ENCODE results near the gene BTBD16. TPM values are rescaled to one million over a fixed set of nuclear protein-coding genes. Genes with fewer than 3 reads are reported as not detected.

BTBD16 gene
- total and polyA plus RNA-seq, 2 donors (not counting 1 experiment from before 2014, with no cell fraction given) = not detected

GRCh38 chr10:122374859-122375678, 104.0 kb downstream of the BTBD16 start:
- Histone ChIP-seq H2AFZ (ENCODE audit: insufficient read depth, low read depth, low read length, poor library complexity, severe bottlenecking) (peak overlapping the region; percentile 84), H3K4me3 (ENCODE audit: control extremely low read depth in 1 of 5, extremely low read depth in 1 of 5, insufficient read depth in 1 of 5, low read depth in 2 of 5, low read length in 4 of 5) (peak overlapping the region; percentile 43 to 84 (median 76)), H4K20me1 (ENCODE audit: control insufficient read depth, insufficient read depth, low read length, poor library complexity, severe bottlenecking) (peaks cover 22% of the 10 kb centered on the region), H3K4me2 (replicated peaks; ENCODE audit: low read depth, low read length, poor library complexity, severe bottlenecking) (peak overlapping the region; percentile 88), H3K9me3 (ENCODE audit: control extremely low read depth in 1 of 3, control insufficient read depth in 2 of 3, insufficient read depth in 1 of 3, low read length in 2 of 3) (no peaks in the 10 kb centered on the region), H3K36me3 (replicated peaks in 1 of 2; ENCODE audit: control extremely low read depth in 1 of 2, control insufficient read depth in 1 of 2, extremely low read depth in 1 of 2, insufficient read depth in 2 of 2, low read length in 1 of 2) (no peaks in the 10 kb centered on the region), H3K27ac (ENCODE audit: low read length in 2 of 2) (peak overlapping the region; percentile 88 to 97), H3K4me1 (ENCODE audit: control insufficient read depth in 2 of 2, insufficient read depth in 2 of 2, low read length in 2 of 2) (peaks cover 13 to 17% of the 10 kb centered on the region in 2 donors), H3K9ac (ENCODE audit: low read length) (peak overlapping the region; percentile 92), H3K79me2 (ENCODE audit: control insufficient read depth, insufficient read depth, low read length) (peaks cover 52% of the 10 kb centered on the region), H3K27me3 (replicated peaks in 1 of 4; ENCODE audit: control extremely low read depth in 1 of 4, control insufficient read depth in 3 of 4, insufficient read depth in 4 of 4, low read length in 3 of 4) (peaks cover 0 to 26% (median 18%) of the 10 kb centered on the region in 4 experiments)
- peak overlapping the region; percentile 98 for H3K27ac Mint-ChIP-seq
- peak overlapping the region; percentile 90 for H3K4me3 Mint-ChIP-seq
- under 1% methylated on average over 89 of the region's 89 CpGs for WGBS (ENCODE audit: insufficient coverage)
- TF ChIP-seq CTCF (IDR thresholded peaks at IDR 0.05) (no peak), EZH2 (IDR thresholded peaks at IDR 0.05; ENCODE audit: borderline replicate concordance, insufficient read depth, low read depth, low read length, poor library complexity, severe bottlenecking) (peak; percentile 8)
- H3K4me1 Mint-ChIP-seq = peaks cover 30% of the 10 kb centered on the region
- POLR2A ChIA-PET = interaction anchor here (1.2 kb wide), 1 partner anchor 579 kb away, joined by 4 read pairs; the partner anchor contains the start of gene C10orf88
- intact Hi-C loops (cut with micrococcal nuclease) = loop anchor here (1.0 to 5.0 kb wide), 7 partner anchors 26 to 633 kb away; partner anchors contain the start of genes ATE1, FAM24B, IKZF5 and NSMCE4A
- DNase-seq (peak; percentile 88), ATAC-seq (ENCODE audit: low read depth) (peak; percentile 48)
- H3K27me3 Mint-ChIP-seq = peaks cover 25% of the 10 kb centered on the region
- CTCF ChIA-PET = interaction anchor here (0.6 to 2.3 kb wide), 4 partner anchors 32 to 76 kb away, joined by 3 to 12 read pairs (median 8); no protein-coding TSS in a partner anchor
- H3K9me3 Mint-ChIP-seq (ENCODE audit: insufficient read depth) = no peaks in the 10 kb centered on the region

All from B cell (primary cell).